Hepatocyte (in vitro differentiated cells): Measurements from ENCODE around the gene ENO2. TPM values are rescaled to one million over a fixed set of nuclear protein-coding genes. Genes with fewer than 3 reads are reported as not detected.

Experiments used
- DNase-seq: peaks from one replicate; pipeline ENCODE4 v3.0.0-alpha.2; 2016; ENCODE audit warnings: low spot score
- H2AFZ ChIP-seq: fragments of 200-600 bp; sonication (generic); 2 replicates; pipeline ENCODE4 v1.6.0; 2016; ENCODE audit warnings: antibody characterized with exemption, mild to moderate bottlenecking
- H3K27ac ChIP-seq: fragments of 200-600 bp; sonication (generic); 2 replicates; pipeline ENCODE4 v1.5.1; 2016; ENCODE audit warnings: mild to moderate bottlenecking
- H3K27me3 ChIP-seq: fragments of 200-600 bp; sonication (generic); 2 replicates; pipeline ENCODE4 v1.6.1; 2016
- H3K36me3 ChIP-seq: fragments of 200-600 bp; sonication (generic); replicated peaks from 2 replicates; pipeline ENCODE4 v1.5.1; 2016; ENCODE audit warnings: low read depth; ENCODE audit not compliant: insufficient read depth
- H3K4me1 ChIP-seq: fragments of 200-600 bp; sonication (generic); 2 replicates; pipeline ENCODE4 v1.5.1; 2016; ENCODE audit warnings: mild to moderate bottlenecking, moderate library complexity; ENCODE audit not compliant: insufficient read depth
- H3K4me2 ChIP-seq: fragments of 200-600 bp; sonication (generic); 2 replicates; pipeline ENCODE4 v1.6.0; 2016
- H3K4me3 ChIP-seq: fragments of 200-600 bp; sonication (generic); 2 replicates; pipeline ENCODE4 v1.5.1; 2016; ENCODE audit warnings: mild to moderate bottlenecking
- H3K79me2 ChIP-seq: fragments of 200-600 bp; sonication (generic); 2 replicates; pipeline ENCODE4 v1.6.0; 2017; ENCODE audit warnings: mild to moderate bottlenecking
- H3K9me2 ChIP-seq: fragments of 200-600 bp; sonication (generic); replicated peaks from 2 replicates; pipeline ENCODE4 v1.6.0; 2017; ENCODE audit warnings: mild to moderate bottlenecking; ENCODE audit not compliant: insufficient read depth
- H3K9me3 ChIP-seq: fragments of 200-600 bp; sonication (generic); 2 replicates; pipeline ENCODE4 v1.5.1; 2016; ENCODE audit warnings: low read depth, mild to moderate bottlenecking
- H4K20me1 ChIP-seq: fragments of 200-600 bp; sonication (generic); 2 replicates; pipeline ENCODE4 v1.6.0; 2016; ENCODE audit warnings: mild to moderate bottlenecking; ENCODE audit not compliant: insufficient read depth, poor library complexity, severe bottlenecking
- EZH2 ChIP-seq: fragments of 200-600 bp; sonication (generic); IDR thresholded peaks from 2 replicates; pipeline ENCODE4 v1.6.1; 2016; ENCODE audit warnings: antibody characterized with exemption, mild to moderate bottlenecking, borderline replicate concordance
- EZH2phosphoT487 ChIP-seq: fragments of 200-600 bp; sonication (generic); IDR thresholded peaks from one replicate; pipeline ENCODE4 v1.6.1; 2018; ENCODE audit warnings: antibody characterized with exemption, mild to moderate bottlenecking, low read depth, moderate library complexity; ENCODE audit not compliant: unreplicated experiment, severe bottlenecking
- WGBS: methylation state at CpG from one replicate; pipeline ENCODE4 v1.1.6; 2016; ENCODE audit warnings: low lambda C conversion rate; ENCODE audit errors: missing lambda C conversion rate; 5-methylcytosine and 5-hydroxymethylcytosine counted together
- polyA plus RNA-seq: library from polyadenylated mRNA; unstranded; fragments of >200 nt; fragmentation: Nextera tagmentation; extraction: Ambion mirVana; gene quantifications from 2 replicates; pipeline ENCODE4 v1.2.1, GENCODE V29; 2016
- total RNA-seq: library from RNA; depleted of rRNA; stranded (reverse); fragments of >200 nt; gene quantifications from 2 replicates; pipeline ENCODE4 v1.2.3, GENCODE V29; 2014
- TF ChIP-seq, protein P1 (sequence below): fragments of 200-600 bp; sonication (generic); IDR thresholded peaks from 2 replicates; pipeline ENCODE4 v1.5.1; 2016; ENCODE audit warnings: antibody characterized with exemption, mild to moderate bottlenecking; ENCODE audit not compliant: poor library complexity

Gene ENO2
- total and polyA plus RNA-seq, 2 experiments from 2014 or later, result 11.8 to 14.2 TPM

DNA sequence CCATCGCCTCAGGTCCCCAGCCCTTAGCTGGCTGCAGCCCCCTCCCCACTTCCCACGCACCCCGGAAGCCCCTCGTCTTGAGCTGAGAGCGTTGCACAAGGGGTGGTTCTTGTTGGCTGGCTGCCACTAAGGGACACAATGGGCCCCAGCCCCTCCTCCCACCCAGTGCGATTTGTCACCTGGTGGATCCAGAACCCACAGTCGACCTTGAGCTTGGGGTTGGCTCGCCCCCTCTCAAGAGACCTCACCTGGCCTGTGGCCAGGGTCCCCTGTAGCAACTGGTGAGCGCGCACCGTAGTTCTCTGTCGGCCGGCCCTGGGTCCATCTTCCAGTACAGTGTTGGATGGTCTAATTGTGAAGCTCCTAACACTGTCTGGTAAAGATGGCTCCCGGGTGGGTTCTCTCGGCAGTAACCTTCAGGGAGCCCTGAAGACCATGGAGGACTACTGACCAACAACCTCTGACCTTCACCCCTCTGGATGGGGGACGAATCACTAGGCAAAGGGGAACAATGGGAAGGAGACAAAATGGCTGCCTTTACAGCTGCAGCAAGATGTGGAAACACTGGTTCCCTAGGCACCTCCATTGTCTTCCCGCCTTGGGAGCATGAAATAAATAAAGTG, 49.5 kb downstream of the ENO2 start:
- peaks cover 46% of the 10 kb centered on the region for H3K79me2 ChIP-seq
- peaks cover 6% of the 10 kb centered on the region for H4K20me1 ChIP-seq
- DNase-seq, result peak; percentile 71
- WGBS, result 58% methylated on average over 12 of the region's 17 CpGs
- no peaks in the 10 kb centered on the region for H3K36me3 ChIP-seq
- peaks cover 23% of the 10 kb centered on the region for H3K4me1 ChIP-seq
- H3K4me2 ChIP-seq, result peak overlapping the region; percentile 84
- TF ChIP-seq, protein P1, sequence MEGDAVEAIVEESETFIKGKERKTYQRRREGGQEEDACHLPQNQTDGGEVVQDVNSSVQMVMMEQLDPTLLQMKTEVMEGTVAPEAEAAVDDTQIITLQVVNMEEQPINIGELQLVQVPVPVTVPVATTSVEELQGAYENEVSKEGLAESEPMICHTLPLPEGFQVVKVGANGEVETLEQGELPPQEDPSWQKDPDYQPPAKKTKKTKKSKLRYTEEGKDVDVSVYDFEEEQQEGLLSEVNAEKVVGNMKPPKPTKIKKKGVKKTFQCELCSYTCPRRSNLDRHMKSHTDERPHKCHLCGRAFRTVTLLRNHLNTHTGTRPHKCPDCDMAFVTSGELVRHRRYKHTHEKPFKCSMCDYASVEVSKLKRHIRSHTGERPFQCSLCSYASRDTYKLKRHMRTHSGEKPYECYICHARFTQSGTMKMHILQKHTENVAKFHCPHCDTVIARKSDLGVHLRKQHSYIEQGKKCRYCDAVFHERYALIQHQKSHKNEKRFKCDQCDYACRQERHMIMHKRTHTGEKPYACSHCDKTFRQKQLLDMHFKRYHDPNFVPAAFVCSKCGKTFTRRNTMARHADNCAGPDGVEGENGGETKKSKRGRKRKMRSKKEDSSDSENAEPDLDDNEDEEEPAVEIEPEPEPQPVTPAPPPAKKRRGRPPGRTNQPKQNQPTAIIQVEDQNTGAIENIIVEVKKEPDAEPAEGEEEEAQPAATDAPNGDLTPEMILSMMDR, result no peak
- peak overlapping the region; percentile 74 for H3K4me3 ChIP-seq
- H3K27me3 ChIP-seq, result no peaks in the 10 kb centered on the region
- H3K27ac ChIP-seq, result peak overlapping the region; percentile 100
- no peaks in the 10 kb centered on the region for H3K9me2 ChIP-seq
- no peak overlapping the region for H2AFZ ChIP-seq
- H3K9me3 ChIP-seq, result no peaks in the 10 kb centered on the region

GRCh38 chr12:6964605-6965025, 50.2 kb downstream of the ENO2 start:
- H3K36me3 ChIP-seq, result no peaks in the 10 kb centered on the region
- no peaks in the 10 kb centered on the region for H3K9me2 ChIP-seq
- peaks cover 6% of the 10 kb centered on the region for H4K20me1 ChIP-seq
- H3K4me2 ChIP-seq, result peak overlapping the region; percentile 84
- 66% methylated on average over 8 of the region's 8 CpGs for WGBS
- H2AFZ ChIP-seq, result no peak overlapping the region
- H3K79me2 ChIP-seq, result peaks cover 53% of the 10 kb centered on the region
- no peaks in the 10 kb centered on the region for H3K27me3 ChIP-seq
- DNase-seq, result no peak
- peaks cover 30% of the 10 kb centered on the region for H3K4me1 ChIP-seq
- peak overlapping the region; percentile 74 for H3K4me3 ChIP-seq
- TF ChIP-seq, protein P1, result no peak
- TF ChIP-seq EZH2 (no peak), EZH2phosphoT487 (no peak)
- no peaks in the 10 kb centered on the region for H3K9me3 ChIP-seq
- peak overlapping the region; percentile 100 for H3K27ac ChIP-seq

- Histone ChIP-seq H3K36me3 (no peaks in the 10 kb centered on the region), H3K79me2 (peaks cover 58% of the 10 kb centered on the region), H3K4me1 (peaks cover 30% of the 10 kb centered on the region), H3K27me3 (no peaks in the 10 kb centered on the region), H3K4me3 (no peak overlapping the region), H2AFZ (no peak overlapping the region), H4K20me1 (peaks cover 6% of the 10 kb centered on the region), H3K9me3 (no peaks in the 10 kb centered on the region), H3K27ac (peak overlapping the region; percentile 100), H3K9me2 (no peaks in the 10 kb centered on the region), H3K4me2 (peak overlapping the region; percentile 84)
- TF ChIP-seq EZH2phosphoT487, result no peak
- TF ChIP-seq, protein P1, result peak; percentile 90
- TF ChIP-seq EZH2, result no peak
- WGBS, result 31% methylated on average over 12 of the region's 12 CpGs
- peak; percentile 94 for DNase-seq
These were observed 50.8 kb downstream of the ENO2 start for GRCh38 chr12:6965026-6965661.
